GM18868 (cell line): ENCODE results near the gene MCCC2.
"Not testable (repeated sequence)": the region's sequence is repeated elsewhere in the genome, so short reads cannot be mapped to it uniquely, and the experiment has no call there.

Experiments
- ATAC-seq: cut with Tn5 transposase; IDR thresholded peaks from one replicate; pipeline ENCODE4 v1.9.1; 2021; ENCODE audit warnings: mild to moderate bottlenecking, moderate library complexity; ENCODE audit not compliant: unreplicated experiment

MCCC2 gene

DNA sequence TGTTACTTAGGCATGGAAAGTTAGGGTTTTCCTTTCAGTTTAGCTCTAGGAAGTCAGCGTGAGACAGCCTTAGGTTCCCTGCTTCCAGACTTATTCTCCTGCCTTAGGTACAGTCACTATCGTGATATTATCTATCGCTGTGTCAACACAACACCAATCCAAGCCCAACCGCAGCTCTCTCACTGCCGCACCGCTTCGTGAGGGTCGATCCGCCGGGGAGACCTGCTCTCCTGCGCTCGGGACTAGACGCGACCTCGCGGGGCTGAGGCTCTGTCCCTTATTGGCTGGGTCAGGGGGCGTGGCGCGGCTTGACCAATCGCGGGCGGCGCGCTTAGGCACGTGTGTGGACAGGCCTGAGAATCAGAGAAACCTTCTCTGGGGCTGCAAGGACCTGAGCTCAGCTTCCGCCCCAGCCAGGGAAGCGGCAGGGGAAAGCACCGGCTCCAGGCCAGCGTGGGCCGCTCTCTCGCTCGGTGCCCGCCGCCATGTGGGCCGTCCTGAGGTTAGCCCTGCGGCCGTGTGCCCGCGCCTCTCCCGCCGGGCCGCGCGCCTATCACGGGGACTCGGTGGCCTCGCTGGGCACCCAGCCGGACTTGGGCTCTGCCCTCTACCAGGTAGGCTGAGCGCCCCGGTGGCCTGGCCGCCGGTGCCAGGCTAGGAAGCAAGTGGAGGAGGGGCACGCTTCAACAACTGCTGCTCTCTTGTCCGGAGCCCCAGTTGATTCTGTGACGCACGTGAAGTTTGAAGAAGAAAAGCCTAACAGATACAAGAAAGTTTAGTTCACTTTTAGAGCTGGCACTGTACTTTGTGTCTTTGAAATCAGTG, at the start of gene MCCC2:
Gene MCCC2 (plus strand): TSS at position 400 of the 825 bp plus-strand sequence. CDS start 86 bp downstream, at position 486.
- peak; percentile 94 for ATAC-seq

DNA sequence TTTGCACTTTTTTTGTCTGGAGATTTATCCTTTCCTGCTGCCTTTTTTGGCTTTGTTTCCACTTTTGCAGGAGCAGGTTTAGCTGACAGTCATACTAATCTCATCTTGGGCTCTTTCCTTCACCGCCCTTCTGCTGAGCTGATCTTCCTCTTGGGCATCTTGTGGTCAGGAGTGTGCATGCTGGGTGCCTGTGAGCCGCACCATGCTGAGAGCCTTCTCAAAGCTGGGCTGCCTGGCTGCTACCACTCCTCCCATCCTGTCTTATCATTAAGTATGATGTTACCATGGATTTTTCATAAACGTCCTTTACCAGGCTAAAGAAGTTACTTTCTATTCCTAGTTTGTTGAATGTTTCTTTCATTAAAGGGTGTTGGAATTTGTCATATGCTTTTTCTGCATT, 49.5 kb upstream of the MCCC2 start:
- ATAC-seq = no peak

DNA sequence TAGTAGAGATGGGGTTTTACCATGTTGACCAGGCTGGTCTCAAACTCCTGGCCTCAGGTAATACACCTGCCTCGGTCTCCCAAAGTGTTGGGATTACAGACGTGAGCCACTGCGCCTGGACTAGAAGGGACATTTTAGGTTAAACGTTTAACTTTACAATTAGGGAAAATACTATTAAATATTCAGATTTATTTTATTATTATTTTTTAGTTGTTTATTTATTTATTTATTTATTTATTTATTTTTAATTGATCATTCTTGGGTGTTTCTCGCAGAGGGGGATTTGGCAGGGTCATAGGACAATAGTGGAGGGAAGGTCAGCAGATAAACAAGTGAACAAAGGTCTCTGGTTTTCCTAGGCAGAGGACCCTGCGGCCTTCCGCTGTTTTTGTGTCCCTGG, 36.3 kb upstream of the MCCC2 start:
- ATAC-seq = not testable (repeated sequence)

DNA sequence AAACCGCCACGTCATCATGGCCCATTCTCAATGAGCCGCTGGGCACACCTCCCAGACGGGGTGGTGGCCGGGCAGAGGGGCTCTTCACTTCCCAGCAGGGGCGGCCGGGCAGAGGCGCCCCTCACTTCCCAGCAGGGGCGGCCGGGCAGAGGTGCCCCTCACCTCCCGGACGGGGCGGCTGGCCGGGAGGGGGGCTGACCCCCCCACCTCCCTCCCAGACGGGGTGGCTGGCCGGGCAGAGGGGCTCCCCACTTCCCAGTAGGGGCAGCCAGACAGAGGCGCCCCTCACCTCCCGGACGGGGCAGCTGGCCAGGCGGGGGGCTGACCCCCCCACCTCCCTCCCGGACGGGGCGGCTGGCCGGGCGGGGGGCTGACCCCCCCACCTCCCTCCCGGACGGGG, 35.6 kb upstream of the MCCC2 start:
- not testable (repeated sequence) for ATAC-seq

DNA sequence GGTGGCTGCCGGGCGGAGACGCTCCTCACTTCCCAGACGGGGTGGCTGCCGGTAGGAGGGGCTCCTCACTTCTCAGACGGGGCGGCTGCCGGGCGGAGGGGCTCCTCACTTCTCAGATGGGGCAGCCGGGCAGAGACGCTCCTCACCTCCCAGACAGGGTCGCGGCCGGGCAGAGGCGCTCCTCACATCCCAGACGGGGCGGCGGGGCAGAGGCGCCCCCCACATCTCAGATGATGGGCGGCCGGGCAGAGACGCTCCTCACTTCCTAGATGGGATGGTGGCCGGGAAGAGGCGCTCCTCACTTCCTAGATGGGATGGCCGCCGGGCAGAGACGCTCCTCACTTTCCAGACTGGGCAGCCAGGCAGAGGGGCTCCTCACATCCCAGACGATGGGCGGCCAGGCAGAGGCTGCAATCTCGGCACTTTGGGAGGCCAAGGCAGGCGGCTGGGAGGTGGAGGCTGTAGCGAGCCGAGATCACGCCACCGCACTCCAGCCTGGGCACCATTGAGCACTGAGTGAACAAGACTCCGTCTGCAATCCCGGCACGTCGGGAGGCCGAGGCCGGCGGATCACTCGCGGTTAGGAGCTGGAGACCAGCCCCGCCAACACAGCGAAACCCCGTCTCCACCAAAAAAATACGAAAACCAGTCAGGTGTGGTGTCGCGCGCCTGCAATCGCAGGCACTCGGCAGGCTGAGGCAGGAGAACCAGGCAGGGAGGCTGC, 35.0 kb upstream of the MCCC2 start:
- not testable (repeated sequence) for ATAC-seq

DNA sequence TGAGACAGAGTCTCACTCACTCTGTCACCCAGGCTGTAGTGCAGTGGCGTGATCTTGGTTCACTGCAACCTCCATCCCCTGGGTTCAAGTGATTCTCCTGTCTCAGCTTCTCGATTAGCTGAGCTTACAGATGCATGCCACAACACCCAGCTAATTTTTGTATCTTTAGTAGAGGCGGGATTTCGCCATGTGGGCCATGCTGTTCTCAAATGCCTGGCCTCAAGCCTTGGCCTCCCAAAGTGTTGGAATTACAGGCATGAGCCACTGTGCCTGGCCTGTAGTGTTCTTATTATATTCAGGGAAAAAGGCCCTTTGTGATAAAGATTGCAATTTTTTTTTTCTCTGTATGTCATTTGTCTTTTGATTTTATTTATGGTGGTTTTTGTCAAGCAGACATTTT, 24.0 kb upstream of the MCCC2 start:
- no peak for ATAC-seq

DNA sequence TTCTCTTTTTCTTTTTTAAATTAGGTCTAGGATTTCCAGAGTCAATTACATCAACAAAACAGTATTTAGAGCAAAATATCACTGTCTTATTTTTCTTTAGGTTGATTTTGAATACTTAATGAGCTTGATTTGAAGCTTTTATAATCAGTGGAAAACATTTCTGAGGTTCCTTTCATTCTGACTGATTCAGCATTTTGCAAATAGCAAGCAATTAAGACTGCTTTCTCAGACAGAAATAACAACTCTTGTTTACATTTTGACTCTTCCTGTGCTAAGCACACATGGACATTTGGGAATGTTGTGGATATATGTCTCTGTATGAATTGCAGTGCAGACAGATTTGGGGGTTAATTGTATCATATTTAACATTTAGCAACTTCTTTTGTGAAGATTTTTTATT, 22.2 kb upstream of the MCCC2 start:
- ATAC-seq = no peak

DNA sequence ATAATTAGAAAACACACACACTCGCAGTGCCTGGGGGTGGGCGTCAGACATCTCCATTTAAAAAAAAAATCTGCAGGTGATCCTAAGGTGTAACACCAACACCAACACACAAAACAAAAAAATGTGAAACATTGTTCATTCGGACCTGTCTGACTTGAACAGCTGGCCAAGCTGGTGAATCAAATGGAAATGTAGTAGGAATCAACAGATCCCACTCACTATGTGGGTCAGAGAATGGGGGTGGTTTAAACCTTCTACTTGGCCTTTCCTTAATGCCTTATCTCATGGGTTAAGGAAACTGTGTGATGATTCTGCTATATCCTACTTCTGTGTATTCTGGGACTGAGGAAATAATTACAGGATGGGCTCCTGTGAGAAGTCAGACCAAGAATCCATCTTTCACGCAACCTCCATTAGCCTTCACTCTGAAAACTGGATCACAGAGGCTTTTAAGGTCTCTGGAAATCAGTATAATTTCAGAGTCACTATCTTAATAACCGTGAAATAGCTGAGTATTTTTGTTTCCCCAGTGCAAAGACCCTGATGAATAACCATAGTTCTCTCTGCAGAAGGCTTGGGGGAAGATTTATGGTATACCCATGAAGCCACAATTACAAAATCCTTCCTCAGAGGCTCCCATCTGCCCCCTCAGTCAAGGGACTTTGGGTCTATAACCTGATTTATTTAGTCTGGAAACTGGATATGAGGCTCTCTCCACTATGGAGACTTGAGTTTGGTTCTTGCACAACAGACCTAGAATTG, 17.2 kb upstream of the MCCC2 start:
- no peak for ATAC-seq

DNA sequence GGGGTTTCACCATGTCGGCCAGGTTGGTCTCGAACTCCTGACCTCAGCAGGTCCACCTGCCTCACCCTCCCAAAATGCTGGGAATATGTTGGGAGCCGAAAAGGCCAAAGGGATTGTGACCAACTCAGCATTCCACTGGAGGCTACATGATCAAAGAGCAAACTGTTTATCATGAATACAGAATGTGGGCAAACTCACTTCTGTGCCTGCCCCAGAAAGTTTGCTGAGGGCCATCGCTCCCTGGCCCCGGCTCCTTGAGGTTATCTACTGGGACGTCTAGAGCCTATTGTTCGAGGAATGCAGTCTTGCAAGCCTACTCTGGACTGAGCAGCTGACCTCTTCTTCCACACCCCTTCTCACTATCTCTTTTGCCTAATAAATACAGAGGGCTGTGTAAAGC, 15.3 kb upstream of the MCCC2 start:
- not testable (repeated sequence) for ATAC-seq

DNA sequence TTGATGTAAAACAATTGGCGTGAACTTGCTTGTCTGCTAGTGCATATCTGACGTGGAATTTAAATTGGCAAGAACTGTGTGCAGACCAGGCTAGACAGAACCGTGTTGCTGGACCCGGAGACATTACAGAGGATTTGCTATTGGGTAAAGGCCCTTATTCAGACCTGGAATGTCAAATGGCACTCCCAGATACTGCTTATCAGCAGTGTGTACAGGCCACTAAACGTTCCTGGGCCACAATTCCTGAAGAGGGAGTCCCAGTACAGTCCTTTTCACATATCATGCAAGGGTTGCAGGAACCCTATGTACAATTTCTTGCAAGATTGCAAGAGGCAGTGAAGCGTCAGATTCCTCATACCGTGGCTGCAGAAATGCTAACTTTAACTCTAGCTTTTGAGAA, 13.5 kb upstream of the MCCC2 start:
- ATAC-seq = no peak

DNA sequence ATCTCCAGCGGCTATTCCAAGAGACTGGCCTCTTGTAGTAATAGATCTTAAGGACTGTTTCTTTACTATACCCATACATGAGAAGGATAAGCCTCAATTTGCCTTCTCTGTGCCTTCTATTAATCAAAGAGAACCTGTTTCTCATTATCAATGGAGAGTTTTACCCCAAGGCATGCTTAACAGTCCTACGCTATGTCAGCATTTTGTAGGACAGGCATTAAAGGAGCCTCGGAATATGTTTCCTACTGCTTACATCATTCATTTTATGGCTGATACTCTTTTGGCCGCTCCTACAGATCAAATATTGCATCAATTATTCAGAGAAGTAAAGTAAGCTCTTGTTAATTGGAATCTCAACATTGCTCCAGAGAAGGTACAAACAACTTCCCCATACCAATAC, 11.6 kb upstream of the MCCC2 start:
- not testable (repeated sequence) for ATAC-seq

DNA sequence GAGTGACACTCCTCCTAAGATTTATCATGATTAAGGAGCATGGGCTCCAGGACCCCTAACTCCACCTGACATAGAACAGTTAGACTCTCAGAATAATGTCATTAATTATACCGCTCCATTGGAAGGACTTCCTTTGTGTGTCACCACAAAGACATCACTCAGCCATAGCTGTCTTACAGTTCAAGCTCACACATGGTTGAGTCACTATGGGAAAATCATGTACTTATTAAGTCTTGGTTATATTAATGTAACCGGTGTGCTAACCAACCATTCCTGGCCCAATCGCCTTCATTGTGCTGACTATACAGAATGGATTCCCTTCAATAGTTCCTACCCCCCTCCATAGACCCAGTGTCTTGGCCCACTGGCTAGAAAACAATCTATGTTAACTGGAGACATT, 10.9 kb upstream of the MCCC2 start:
- ATAC-seq = no peak

DNA sequence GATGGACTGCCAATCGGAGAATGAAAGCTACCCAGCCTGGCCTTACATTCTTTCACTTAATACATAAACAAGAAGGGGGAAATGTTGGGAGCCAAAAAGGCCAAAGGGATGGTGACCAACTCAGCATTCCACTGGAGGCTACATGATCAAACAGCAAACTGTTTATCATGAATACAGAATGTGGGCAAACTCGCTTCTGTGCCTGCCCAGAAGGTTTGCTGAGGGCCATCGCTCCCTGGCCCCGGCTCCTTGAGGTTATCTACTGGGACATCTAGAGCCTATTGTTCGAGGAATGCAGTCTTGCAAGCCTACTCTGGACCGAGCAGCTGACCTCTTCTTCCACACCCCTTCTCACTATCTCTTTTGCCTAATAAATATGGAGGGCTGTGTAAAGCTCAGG, 9.3 kb upstream of the MCCC2 start:
- ATAC-seq = not testable (repeated sequence)

DNA sequence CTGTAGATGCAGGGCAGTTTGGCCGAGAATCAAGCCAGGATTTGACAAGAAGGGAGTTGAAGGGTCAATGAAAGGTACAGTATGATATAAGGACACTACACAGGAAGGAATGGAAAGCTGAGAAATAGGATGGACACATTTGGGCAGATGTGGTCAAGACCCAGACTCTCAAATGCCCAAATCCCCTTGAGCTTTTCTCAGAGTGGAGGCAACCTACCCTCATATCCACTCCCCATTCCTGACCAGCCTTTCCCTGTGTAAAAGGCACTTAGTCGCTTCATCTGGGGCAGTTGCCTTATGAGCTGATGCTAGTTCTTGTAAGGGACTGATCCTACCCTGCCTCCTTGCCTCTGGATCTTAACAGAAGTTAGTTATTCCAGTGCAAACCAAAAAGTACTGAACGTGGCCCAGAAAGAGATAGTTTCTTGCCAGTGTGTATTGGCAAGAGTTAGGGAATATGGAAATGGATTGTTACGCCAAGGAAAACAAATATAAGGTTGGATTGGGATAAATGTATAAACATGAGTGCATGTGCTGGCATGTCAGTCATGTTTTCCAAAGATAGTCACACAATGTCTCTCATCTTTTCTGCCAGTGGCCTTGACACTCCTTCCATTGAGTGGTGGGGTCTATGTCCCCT, 4.1 kb upstream of the MCCC2 start:
- no peak for ATAC-seq

DNA sequence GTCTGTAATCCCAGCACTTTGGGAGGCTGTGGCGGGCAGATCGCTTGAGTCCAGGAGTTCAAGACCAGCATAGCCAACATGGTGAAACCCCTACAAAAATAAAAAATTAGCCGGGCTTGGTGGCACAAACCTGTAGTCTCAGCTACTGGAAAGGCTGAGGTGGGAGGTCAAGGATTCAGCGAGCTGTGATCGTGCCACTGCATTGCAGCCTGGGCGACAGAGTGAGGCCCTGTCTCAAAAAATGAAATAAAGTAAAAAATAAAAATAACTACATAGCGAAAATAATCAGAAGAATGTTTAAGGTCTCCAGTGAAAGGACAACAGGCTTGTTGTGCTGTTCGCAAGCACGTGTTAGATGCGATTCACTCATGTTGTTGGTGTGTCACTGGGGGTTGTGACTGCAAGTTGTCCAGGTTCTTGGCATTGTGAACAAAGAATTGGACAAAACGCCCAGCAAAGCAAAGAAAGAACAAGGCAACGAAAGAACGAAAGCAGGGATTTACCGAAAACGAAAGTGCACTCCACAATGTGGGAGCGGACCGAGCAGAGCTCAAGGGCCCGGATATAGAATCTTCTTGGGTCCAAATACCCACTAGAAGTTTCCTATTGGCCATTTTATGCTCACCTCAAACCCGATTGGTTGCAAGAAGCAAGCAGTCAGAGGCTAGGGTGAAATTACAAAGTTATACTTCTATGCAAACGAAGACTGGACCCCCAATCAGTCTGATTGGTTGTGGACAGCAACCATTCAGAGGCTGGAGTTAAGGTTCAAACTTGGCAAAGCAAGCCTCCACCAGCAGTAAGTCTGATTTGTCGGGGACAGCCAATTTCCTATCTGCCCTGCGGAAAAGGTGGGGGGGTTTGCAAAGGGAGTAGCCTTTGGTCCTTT, 844 bp upstream of the MCCC2 start:
- no peak for ATAC-seq

DNA sequence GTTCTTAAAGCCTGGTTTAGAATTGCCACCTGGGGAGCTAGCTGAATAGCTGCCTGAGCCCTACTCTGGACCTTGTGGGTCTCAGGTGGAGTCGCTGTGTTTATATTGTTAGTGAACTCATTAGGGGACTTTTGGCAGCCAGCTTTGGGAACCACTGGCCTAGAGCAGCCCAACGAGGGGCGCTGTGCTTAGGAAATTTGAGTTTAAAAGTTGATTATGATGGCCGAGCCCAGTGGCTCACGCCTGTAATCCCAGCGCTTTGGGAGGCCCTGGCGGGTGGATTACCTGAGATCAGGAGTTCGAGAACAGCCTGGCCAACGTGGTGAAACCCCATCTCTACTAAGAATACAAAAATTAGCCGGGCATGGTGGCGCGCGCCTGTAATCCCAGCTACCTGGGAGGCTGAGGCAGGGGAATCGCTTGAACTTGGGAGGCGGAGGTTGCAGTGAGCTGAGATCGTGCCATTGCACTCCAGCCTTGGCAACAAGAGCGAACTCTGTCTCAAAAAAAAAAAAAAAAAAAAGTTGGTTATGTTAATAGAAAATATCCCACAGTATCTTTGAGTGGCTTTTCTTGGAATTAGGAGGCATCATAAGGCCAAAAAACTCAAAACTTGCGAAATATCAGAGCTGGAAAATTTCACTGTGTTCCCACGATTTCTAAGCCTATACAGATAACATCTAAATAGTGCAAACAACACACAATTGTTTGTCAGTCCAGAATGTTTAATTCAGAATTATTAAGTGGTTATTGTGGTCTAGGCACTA, 809 bp downstream of the MCCC2 start:
- ATAC-seq = peak; percentile 7

DNA sequence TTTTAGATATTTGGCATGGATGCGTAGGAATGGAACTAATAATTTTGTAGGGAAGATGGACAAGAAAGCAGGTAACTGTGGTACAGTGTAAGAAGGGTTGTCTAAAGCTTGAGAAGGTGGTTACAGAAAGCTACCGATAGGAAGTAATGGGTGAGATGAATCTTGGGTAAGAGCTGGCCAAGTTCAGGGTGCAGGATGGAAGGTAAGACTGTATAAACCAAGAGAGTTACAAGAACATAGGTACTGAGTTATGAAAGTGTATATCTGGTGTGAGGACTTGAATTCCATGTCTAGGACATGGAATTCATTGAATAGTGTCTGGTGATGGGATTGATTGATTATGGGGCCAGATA, 1.4 kb downstream of the MCCC2 start:
- no peak for ATAC-seq

DNA sequence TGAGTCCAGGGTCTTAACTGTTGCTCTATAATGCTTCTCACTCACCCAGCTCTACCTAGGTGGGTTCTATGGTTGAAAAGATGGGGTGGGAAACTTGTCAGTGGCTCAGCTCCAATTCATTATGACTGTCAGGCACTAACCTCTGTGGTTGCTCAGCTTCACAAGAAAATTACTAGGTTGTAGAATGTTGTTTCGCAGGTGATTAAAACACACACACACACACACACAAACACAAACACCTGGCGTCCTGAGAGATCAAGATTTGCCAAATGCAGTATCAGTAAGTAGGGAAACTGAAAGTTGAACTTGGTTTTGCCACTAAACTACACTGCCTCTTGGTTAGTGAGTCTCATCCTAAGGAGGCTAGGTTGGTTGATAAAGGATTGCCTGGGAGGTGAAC, 2.8 kb downstream of the MCCC2 start:
- no peak for ATAC-seq

DNA sequence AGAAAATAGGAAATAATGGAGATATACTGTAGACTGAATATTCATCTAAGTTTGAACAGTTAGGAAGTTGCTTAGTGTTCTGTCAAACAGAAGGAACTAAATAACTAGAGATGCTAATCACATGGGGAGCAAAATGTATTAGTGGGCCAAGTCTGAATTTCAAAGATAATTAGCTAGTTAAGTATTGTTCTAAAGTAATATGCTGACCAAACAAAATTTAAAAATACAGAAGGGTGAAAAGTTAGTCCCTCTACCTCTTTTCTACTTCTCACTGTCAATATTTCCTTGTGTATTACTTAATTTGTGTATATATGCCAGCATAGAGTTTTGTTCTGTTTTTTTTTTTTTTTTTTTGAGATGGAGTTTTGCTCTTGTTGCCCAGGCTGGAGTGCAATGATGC, 4.0 kb downstream of the MCCC2 start:
- ATAC-seq = no peak
